Neural progenitor cell (in vitro differentiated cells): ENCODE data around the gene PTPRK.

Source experiments
- EZH2 ChIP-seq: fragments of 200-600 bp; sonication (generic); IDR thresholded peaks from 2 replicates; pipeline ENCODE4 v1.6.1; 2017; ENCODE audit warnings: antibody characterized with exemption, mild to moderate bottlenecking, moderate library complexity
- TF ChIP-seq, protein P1 (sequence below): fragments of 200-600 bp; sonication (generic); IDR thresholded peaks from 2 replicates; pipeline ENCODE4 v1.5.1; 2017; ENCODE audit warnings: antibody characterized with exemption, mild to moderate bottlenecking

DNA sequence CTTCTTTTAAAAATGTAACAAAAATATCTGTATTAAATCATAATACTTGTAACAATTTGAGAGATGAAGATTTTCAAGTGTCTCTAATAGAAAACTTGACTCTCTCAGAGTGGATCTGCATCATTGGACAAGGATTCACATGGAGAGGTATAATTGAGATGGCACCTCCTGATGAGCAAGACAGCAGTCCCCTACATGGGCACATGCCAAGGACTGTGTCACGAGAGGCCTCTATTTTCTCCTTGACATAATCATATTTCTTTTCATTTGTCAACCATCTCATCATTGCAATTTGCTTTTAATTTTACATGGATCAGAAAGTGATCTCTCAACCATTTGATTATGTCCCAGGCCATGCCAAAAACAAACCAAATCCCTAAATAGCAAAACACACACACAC lies 412.7 kb downstream of the PTPRK start:
- TF ChIP-seq, protein P1, sequence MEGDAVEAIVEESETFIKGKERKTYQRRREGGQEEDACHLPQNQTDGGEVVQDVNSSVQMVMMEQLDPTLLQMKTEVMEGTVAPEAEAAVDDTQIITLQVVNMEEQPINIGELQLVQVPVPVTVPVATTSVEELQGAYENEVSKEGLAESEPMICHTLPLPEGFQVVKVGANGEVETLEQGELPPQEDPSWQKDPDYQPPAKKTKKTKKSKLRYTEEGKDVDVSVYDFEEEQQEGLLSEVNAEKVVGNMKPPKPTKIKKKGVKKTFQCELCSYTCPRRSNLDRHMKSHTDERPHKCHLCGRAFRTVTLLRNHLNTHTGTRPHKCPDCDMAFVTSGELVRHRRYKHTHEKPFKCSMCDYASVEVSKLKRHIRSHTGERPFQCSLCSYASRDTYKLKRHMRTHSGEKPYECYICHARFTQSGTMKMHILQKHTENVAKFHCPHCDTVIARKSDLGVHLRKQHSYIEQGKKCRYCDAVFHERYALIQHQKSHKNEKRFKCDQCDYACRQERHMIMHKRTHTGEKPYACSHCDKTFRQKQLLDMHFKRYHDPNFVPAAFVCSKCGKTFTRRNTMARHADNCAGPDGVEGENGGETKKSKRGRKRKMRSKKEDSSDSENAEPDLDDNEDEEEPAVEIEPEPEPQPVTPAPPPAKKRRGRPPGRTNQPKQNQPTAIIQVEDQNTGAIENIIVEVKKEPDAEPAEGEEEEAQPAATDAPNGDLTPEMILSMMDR: no peak
- no peak for TF ChIP-seq EZH2
